Smooth muscle cell (in vitro differentiated cells): Measurements from ENCODE around the gene CRIP2. TPM values are rescaled to one million over a fixed set of nuclear protein-coding genes. Genes with fewer than 3 reads are reported as not detected.

Source experiments
- DNase-seq: peaks from one replicate; lab custom pipeline; 2025; ENCODE audit not compliant: unreplicated experiment; lab: John Stamatoyannopoulos, UW
- H2AFZ ChIP-seq: fragments of 200-600 bp; sonication (generic); 2 replicates; pipeline ENCODE4 v1.6.0; 2016; ENCODE audit warnings: antibody characterized with exemption, low read depth, mild to moderate bottlenecking
- H3F3A ChIP-seq: fragments of 200-600 bp; sonication (generic); 2 replicates; pipeline ENCODE4 v1.6.0; 2017; ENCODE audit warnings: antibody characterized with exemption, low read depth
- H3K27ac ChIP-seq: fragments of 200-600 bp; sonication (generic); 2 replicates; pipeline ENCODE4 v1.5.1; 2016; ENCODE audit warnings: low read depth, mild to moderate bottlenecking
- H3K27me3 ChIP-seq: fragments of 200-600 bp; sonication (generic); 2 replicates; pipeline ENCODE4 v1.6.1; 2016; ENCODE audit warnings: low read depth, mild to moderate bottlenecking
- H3K36me3 ChIP-seq: fragments of 200-600 bp; sonication (generic); 2 replicates; pipeline ENCODE4 v1.5.1; 2016; ENCODE audit warnings: low read depth
- H3K4me1 ChIP-seq: fragments of 200-600 bp; sonication (generic); 2 replicates; pipeline ENCODE4 v1.5.1; 2016; ENCODE audit warnings: low read depth
- H3K4me2 ChIP-seq: fragments of 200-600 bp; sonication (generic); 2 replicates; pipeline ENCODE4 v1.6.0; 2016; ENCODE audit warnings: mild to moderate bottlenecking
- H3K4me3 ChIP-seq: fragments of 200-600 bp; sonication (generic); 2 replicates; pipeline ENCODE4 v1.5.1; 2016; ENCODE audit warnings: mild to moderate bottlenecking
- H3K79me2 ChIP-seq: fragments of 200-600 bp; sonication (generic); 2 replicates; pipeline ENCODE4 v1.6.0; 2016; ENCODE audit warnings: low read depth, mild to moderate bottlenecking
- H3K9ac ChIP-seq: fragments of 200-600 bp; sonication (generic); 2 replicates; pipeline ENCODE4 v1.6.0; 2016; ENCODE audit warnings: low read depth
- H3K9me3 ChIP-seq: fragments of 200-600 bp; sonication (generic); replicated peaks from 2 replicates; pipeline ENCODE4 v1.5.1; 2016; ENCODE audit warnings: low read depth
- H4K20me1 ChIP-seq: fragments of 200-600 bp; sonication (generic); 2 replicates; pipeline ENCODE4 v1.6.0; 2016; ENCODE audit warnings: low read depth
- WGBS: methylation state at CpG from one replicate; pipeline ENCODE4 v1.1.7; 2016; ENCODE audit warnings: low lambda C conversion rate; 5-methylcytosine and 5-hydroxymethylcytosine counted together
- polyA plus RNA-seq: library from polyadenylated mRNA; unstranded; fragments of >200 nt; fragmentation: Nextera tagmentation; extraction: Ambion mirVana; gene quantifications from 2 replicates; pipeline ENCODE4 v1.2.1, GENCODE V29; 2016
- total RNA-seq: library from RNA; depleted of rRNA; stranded (reverse); fragments of >200 nt; gene quantifications from 2 replicates; pipeline ENCODE4 v1.2.3, GENCODE V29; 2014
- TF ChIP-seq, protein P1 (sequence below): fragments of 200-600 bp; sonication (generic); IDR thresholded peaks from 2 replicates; pipeline ENCODE4 v1.5.1; 2017; ENCODE audit warnings: borderline replicate concordance, mild to moderate bottlenecking, antibody characterized with exemption; ENCODE audit not compliant: insufficient read depth, poor library complexity, severe bottlenecking

The CRIP2 gene
- total and polyA plus RNA-seq, 2 experiments from 2014 or later: 14.1 to 38.1 TPM

DNA sequence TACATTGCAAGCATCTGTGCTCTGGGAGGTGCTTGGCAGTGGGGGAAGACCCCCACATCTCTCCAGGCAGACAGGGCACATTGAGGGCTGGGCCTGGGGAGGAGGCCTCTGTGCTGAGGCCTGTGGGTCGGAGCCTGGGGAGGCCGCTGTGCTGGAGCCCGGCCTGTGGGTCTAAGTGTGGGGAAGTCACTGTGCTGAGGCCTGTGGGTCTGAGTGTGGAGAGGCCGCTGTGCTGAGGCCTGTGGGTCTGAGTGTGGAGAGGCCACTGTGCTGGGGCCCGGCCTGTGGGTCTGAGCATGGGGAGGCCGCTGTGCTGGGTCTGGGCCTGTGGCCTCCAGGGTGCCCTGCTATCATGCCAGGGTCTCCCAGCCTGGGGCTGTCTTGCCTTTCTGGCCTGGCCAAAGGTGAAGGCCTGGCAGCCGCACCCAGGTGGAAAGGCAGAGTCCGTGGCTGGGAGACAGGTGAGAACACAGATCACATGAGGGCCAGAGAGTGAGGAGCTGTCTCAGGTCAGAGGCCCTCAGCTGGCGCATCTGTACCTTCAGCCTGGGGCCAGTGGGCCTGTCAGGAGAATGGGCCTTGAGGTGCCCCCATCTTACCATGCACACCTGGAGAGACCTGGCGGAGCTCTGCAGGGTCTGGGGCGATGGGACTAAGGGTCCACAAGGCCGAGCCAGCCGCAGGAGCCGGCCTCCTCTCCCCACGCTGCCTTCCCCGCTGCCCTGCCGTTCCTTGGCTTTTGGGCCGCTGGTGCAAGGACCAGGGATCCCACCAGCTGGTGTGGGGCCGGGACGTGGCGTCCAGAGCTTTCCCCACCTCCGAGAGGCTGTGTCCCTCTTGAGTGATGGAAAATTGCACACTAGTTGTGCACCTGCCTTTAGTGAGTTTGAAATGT, 18.6 kb upstream of the CRIP2 start:
- Histone ChIP-seq H4K20me1 (peaks cover 13% of the 10 kb centered on the region), H3K4me2 (no peak overlapping the region), H3K4me3 (no peak overlapping the region), H3K9ac (no peak overlapping the region), H3K9me3 (no peaks in the 10 kb centered on the region), H3K27ac (no peak overlapping the region), H3K4me1 (no peaks in the 10 kb centered on the region), H3K36me3 (no peaks in the 10 kb centered on the region), H3K27me3 (no peaks in the 10 kb centered on the region), H3F3A (no peaks in the 10 kb centered on the region), H3K79me2 (no peaks in the 10 kb centered on the region), H2AFZ (no peak overlapping the region)
- no peak for DNase-seq
- TF ChIP-seq, protein P1, sequence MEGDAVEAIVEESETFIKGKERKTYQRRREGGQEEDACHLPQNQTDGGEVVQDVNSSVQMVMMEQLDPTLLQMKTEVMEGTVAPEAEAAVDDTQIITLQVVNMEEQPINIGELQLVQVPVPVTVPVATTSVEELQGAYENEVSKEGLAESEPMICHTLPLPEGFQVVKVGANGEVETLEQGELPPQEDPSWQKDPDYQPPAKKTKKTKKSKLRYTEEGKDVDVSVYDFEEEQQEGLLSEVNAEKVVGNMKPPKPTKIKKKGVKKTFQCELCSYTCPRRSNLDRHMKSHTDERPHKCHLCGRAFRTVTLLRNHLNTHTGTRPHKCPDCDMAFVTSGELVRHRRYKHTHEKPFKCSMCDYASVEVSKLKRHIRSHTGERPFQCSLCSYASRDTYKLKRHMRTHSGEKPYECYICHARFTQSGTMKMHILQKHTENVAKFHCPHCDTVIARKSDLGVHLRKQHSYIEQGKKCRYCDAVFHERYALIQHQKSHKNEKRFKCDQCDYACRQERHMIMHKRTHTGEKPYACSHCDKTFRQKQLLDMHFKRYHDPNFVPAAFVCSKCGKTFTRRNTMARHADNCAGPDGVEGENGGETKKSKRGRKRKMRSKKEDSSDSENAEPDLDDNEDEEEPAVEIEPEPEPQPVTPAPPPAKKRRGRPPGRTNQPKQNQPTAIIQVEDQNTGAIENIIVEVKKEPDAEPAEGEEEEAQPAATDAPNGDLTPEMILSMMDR: no peak
- WGBS: 93% methylated on average over 22 of the region's 22 CpGs

DNA sequence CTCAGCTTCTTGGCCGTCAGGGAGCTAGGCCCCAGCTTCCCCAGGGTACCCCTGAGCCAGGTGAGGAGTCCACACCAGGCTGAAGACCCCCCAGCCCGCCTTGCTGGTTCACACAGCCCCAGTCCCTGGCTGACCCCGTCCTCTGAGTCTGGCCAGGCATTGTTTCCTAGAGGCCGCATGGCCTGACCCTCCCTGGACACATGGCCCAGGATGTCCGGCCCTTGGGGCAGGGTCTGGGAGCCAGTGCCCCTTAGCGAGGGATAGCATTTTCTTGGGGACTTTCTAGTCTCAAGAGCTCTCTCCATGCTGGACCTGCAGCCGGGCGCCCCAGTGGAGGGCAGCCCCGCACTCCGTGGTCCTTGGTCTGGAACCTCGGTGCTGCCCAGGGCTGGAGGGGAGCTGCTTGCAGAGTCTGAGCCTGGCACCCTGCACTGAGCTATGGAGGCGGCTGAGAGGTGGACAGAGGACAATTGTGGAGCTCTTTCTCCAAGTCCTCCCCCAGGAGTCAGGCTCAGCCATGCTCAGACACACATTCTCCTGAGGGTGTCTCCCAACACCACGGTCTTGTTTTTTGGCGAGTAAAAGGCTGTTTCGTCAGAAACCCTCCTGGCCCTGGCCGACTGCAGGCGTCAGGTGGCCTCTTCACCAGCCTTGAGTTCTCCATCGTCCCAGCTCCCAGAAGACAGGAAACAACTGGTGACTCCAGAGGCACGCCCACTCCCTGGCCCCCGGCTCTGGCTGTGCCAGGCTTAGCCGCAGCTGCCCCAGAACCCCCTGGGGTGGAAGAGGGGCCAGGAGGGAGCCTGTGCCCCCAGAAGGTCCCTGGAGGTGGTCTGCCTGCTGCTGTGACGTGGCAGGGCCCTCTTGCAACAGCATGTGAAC, 17.6 kb upstream of the CRIP2 start:
- Histone ChIP-seq H3K79me2 (no peaks in the 10 kb centered on the region), H4K20me1 (peaks cover 13% of the 10 kb centered on the region), H3K9me3 (no peaks in the 10 kb centered on the region), H3K36me3 (no peaks in the 10 kb centered on the region), H3K4me1 (no peaks in the 10 kb centered on the region), H3K27ac (no peak overlapping the region), H2AFZ (no peak overlapping the region), H3K9ac (no peak overlapping the region), H3K27me3 (no peaks in the 10 kb centered on the region), H3F3A (no peaks in the 10 kb centered on the region), H3K4me3 (no peak overlapping the region), H3K4me2 (no peak overlapping the region)
- TF ChIP-seq, protein P1: no peak
- WGBS: 95% methylated on average over 22 of the region's 22 CpGs
- no peak for DNase-seq

DNA sequence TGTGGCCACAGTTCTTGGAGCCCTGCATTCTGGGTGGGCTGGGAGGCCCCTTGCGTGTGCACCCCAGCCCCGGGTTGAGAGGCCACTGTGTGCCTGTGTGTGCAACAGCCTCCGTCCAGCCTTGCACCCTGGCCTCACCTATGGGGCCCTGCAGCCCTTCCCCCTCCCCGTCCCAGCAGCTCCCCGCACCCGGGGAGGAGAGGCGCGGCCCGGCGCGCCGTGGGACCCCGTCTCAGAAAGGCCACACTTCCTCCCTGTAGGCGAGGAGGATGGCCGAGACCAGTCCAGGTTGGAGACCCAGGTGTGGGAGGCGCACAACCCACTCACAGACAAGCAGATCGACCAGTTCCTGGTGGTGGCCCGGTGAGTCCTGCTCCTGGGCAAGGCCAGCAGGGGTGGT, 16.6 kb upstream of the CRIP2 start:
- 93% methylated on average over 16 of the region's 18 CpGs for WGBS
- no peaks in the 10 kb centered on the region for H3K4me1 ChIP-seq
- no peaks in the 10 kb centered on the region for H3K9me3 ChIP-seq
- H3K27ac ChIP-seq: no peak overlapping the region
- H3K36me3 ChIP-seq: no peaks in the 10 kb centered on the region
- TF ChIP-seq, protein P1: no peak
- DNase-seq: no peak
- H4K20me1 ChIP-seq: peaks cover 13% of the 10 kb centered on the region
- no peaks in the 10 kb centered on the region for H3K79me2 ChIP-seq
- no peak overlapping the region for H3K9ac ChIP-seq
- H3K4me2 ChIP-seq: no peak overlapping the region
- no peak overlapping the region for H3K4me3 ChIP-seq
- H3F3A ChIP-seq: no peaks in the 10 kb centered on the region
- H2AFZ ChIP-seq: no peak overlapping the region
- no peaks in the 10 kb centered on the region for H3K27me3 ChIP-seq
